ENCODE data around the gene ATP10B. TPM values are rescaled to one million over a fixed set of nuclear protein-coding genes. Genes with fewer than 3 reads are reported as not detected.

The ATP10B gene
- total RNA-seq, 4 donors from 2014 or later = 116 to 298 (median 150) TPM

DNA sequence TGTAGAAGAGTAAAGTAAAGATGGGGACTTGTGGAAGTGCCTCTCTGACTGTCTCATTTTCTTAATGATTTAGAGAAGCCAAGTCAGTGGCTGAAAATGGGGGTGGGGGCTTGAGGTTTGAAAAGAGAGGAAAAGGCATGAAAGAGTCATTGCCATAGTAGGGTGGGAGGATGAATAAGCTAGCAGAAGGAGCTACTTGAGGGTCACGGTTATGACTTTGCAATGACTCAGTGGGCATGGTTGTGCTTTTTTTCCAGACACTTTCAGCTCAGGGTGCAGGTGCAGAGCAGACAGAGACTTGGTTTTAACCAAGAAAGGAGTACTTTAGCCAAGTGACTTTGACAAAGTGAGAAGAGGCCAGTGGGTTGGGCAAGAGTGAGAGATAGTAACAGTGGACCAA, 312.6 kb downstream of the ATP10B start:
- Histone ChIP-seq H3K27ac (no peak overlapping the region), H3K4me3 (no peak overlapping the region), H3K9me3 (no peaks in the 10 kb centered on the region), H3K27me3 (no peaks in the 10 kb centered on the region), H3K36me3 (no peaks in the 10 kb centered on the region), H3K4me1 (no peaks in the 10 kb centered on the region)
- in situ Hi-C loops (cut with MboI; ENCODE audit: low pct_ligation_motif_present in 1 of 4, low pct_unique_long_range_greater_than_20kb in 1 of 4, low sequenced_read_pairs in 3 of 4) = no loop called here
- intact Hi-C loops (cut with DNase I; ENCODE audit: low total_unique reads) = no loop called here
- TF ChIP-seq, protein P1, sequence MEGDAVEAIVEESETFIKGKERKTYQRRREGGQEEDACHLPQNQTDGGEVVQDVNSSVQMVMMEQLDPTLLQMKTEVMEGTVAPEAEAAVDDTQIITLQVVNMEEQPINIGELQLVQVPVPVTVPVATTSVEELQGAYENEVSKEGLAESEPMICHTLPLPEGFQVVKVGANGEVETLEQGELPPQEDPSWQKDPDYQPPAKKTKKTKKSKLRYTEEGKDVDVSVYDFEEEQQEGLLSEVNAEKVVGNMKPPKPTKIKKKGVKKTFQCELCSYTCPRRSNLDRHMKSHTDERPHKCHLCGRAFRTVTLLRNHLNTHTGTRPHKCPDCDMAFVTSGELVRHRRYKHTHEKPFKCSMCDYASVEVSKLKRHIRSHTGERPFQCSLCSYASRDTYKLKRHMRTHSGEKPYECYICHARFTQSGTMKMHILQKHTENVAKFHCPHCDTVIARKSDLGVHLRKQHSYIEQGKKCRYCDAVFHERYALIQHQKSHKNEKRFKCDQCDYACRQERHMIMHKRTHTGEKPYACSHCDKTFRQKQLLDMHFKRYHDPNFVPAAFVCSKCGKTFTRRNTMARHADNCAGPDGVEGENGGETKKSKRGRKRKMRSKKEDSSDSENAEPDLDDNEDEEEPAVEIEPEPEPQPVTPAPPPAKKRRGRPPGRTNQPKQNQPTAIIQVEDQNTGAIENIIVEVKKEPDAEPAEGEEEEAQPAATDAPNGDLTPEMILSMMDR (IDR thresholded peaks at IDR 0.05) = no peak
- TF ChIP-seq POLR2A (IDR thresholded peaks at IDR 0.05) = no peak
- no peak for TF ChIP-seq POLR2AphosphoS5 (IDR thresholded peaks at IDR 0.05)
- no peak for TF ChIP-seq EP300 (IDR thresholded peaks at IDR 0.05; ENCODE audit: low read depth)
- 86 to 87% methylated on average over 1 of the region's 1 CpG for WGBS, 2 donors (ENCODE audit: low coverage in 1 of 2)
- no peak for DNase-seq

DNA sequence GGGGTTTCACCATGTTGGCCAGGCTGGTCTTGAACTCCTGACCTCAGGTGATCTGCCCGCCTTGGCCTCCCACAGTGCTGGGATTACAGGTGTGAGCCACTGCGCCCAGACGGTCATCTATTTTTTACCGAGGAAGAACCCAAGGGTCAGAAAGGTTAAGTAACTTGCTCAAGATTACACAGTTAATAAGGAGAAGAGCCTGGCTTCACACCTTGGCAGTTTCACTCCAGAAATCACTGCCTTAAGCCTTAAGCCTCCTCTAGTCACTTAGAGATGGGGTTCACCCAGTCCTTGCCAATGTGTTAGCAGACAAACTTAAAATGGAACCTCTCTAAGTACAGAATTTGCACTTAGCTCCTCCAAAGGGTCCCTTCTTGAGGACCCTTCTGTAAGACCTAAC, 314.1 kb downstream of the ATP10B start:
- 85% methylated on average over 4 of the region's 4 CpGs; no CpG with 5 or more reads in 1 of the 2 donors for WGBS, 2 donors (ENCODE audit: low coverage in 1 of 2)
- intact Hi-C loops (cut with DNase I; ENCODE audit: low total_unique reads) (no loop called here), in situ Hi-C loops (cut with MboI; ENCODE audit: low pct_ligation_motif_present in 1 of 4, low pct_unique_long_range_greater_than_20kb in 1 of 4, low sequenced_read_pairs in 3 of 4) (no loop called here)
- TF ChIP-seq EP300 (IDR thresholded peaks at IDR 0.05; ENCODE audit: low read depth) (no peak), POLR2AphosphoS5 (IDR thresholded peaks at IDR 0.05) (no peak), POLR2A (IDR thresholded peaks at IDR 0.05) (no peak)
- TF ChIP-seq, protein P1 (IDR thresholded peaks at IDR 0.05) = no peak
- Histone ChIP-seq H3K36me3 (no peaks in the 10 kb centered on the region), H3K4me3 (no peak overlapping the region), H3K4me1 (no peaks in the 10 kb centered on the region), H3K27me3 (no peaks in the 10 kb centered on the region), H3K9me3 (no peaks in the 10 kb centered on the region), H3K27ac (no peak overlapping the region)
- DNase-seq = no peak

DNA sequence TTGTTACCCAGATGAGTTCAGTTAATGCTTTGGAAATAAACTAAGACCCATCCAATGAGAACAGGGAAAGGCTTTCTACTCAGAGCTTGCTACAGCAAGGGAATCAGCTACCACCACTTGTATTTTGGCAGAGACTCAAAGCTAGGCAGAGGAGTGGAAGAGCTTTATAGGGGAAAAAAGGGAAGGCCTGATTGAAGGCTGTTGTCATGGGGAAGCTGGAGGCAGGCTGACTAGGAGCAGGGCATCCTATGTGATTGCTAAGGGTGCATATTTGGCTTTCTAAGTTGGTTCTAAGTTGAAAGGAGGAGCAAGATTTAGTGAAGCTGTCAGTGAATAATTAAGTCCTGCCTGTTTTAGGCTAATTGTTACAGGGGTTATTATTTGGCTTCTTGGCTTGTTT, 314.9 kb downstream of the ATP10B start:
- DNase-seq = no peak
- H3K36me3 ChIP-seq = no peaks in the 10 kb centered on the region
- no peak for TF ChIP-seq POLR2A (IDR thresholded peaks at IDR 0.05)
- TF ChIP-seq EP300 (IDR thresholded peaks at IDR 0.05; ENCODE audit: low read depth) = no peak
- TF ChIP-seq, protein P1 (IDR thresholded peaks at IDR 0.05) = no peak
- TF ChIP-seq POLR2AphosphoS5 (IDR thresholded peaks at IDR 0.05) = no peak
- no peaks in the 10 kb centered on the region for H3K4me1 ChIP-seq
- no peaks in the 10 kb centered on the region for H3K27me3 ChIP-seq
- in situ Hi-C loops (cut with MboI; ENCODE audit: low pct_ligation_motif_present in 1 of 4, low pct_unique_long_range_greater_than_20kb in 1 of 4, low sequenced_read_pairs in 3 of 4) (no loop called here), intact Hi-C loops (cut with DNase I; ENCODE audit: low total_unique reads) (no loop called here)
- no peak overlapping the region for H3K4me3 ChIP-seq
- no peaks in the 10 kb centered on the region for H3K9me3 ChIP-seq
- no peak overlapping the region for H3K27ac ChIP-seq

DNA sequence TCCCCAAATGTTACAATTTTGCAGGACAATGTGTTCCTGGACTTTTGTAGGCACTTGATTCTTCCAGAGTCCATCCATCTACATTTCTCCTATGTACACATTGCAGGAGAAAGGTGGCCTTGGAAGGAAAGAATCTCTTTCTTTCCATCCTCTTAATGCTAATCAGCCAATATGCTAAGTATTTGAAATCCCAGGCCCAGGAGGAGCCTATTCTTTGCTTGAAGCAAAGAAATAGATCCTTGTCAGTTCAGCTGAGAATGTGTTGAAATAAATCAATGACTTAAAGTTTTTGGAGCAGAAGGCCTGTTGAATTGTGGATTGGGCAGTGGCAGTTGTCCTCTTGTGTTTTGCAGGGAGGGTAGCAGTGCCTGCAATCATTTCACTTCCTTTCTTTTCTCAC, 317.1 kb downstream of the ATP10B start:
- Histone ChIP-seq H3K36me3 (no peaks in the 10 kb centered on the region), H3K27ac (no peak overlapping the region), H3K4me3 (no peak overlapping the region), H3K9me3 (no peaks in the 10 kb centered on the region), H3K4me1 (no peaks in the 10 kb centered on the region), H3K27me3 (no peaks in the 10 kb centered on the region)
- DNase-seq = no peak
- TF ChIP-seq, protein P1 (IDR thresholded peaks at IDR 0.05) = no peak
- TF ChIP-seq EP300 (IDR thresholded peaks at IDR 0.05; ENCODE audit: low read depth) (no peak), POLR2AphosphoS5 (IDR thresholded peaks at IDR 0.05) (no peak), POLR2A (IDR thresholded peaks at IDR 0.05) (no peak)
- in situ Hi-C loops (cut with MboI; ENCODE audit: low pct_ligation_motif_present in 1 of 4, low pct_unique_long_range_greater_than_20kb in 1 of 4, low sequenced_read_pairs in 3 of 4) = no loop called here
- intact Hi-C loops (cut with DNase I; ENCODE audit: low total_unique reads) = no loop called here

Data from transverse colon (tissue), 4 donors.